NCI-H1105 treated with DMSO at 0.1 percent for 48 hours (cell line): ENCODE data around the gene TMEM128.
"Not testable (repeated sequence)": the region's sequence is repeated elsewhere in the genome, so short reads cannot be mapped to it uniquely, and the experiment has no call there.

Experiments used
- DNase-seq: peaks from one replicate; lab custom pipeline; 2025; lab: John Stamatoyannopoulos, UW

The TMEM128 gene

GRCh38 chr4:4254666-4255065 is 6.6 kb upstream of the TMEM128 start:
- no peak for DNase-seq

GRCh38 chr4:4254199-4254598 is 6.2 kb upstream of the TMEM128 start:
- DNase-seq = no peak

GRCh38 chr4:4249866-4250265 is 1.8 kb upstream of the TMEM128 start:
- no peak for DNase-seq

GRCh38 chr4:4249342-4249741 is 1.3 kb upstream of the TMEM128 start:
- DNase-seq = not testable (repeated sequence)

- DNase-seq = no peak
Observed at GRCh38 chr4:4248885-4249203, 821 bp upstream of the TMEM128 start.

- DNase-seq = no peak
Observed at GRCh38 chr4:4247696-4248028, 361 bp downstream of the TMEM128 start.

- DNase-seq = no peak
Observed at GRCh38 chr4:4245172-4245571, 2.9 kb downstream of the TMEM128 start.

GRCh38 chr4:4239551-4239950 is 8.5 kb downstream of the TMEM128 start:
- not testable (repeated sequence) for DNase-seq

GRCh38 chr4:4233610-4234009 is 14.4 kb downstream of the TMEM128 start:
- DNase-seq = no peak

GRCh38 chr4:4228356-4228668 is 19.7 kb downstream of the TMEM128 start:
- DNase-seq = no peak

- DNase-seq = no peak
Observed at GRCh38 chr4:4227510-4228355, 20.3 kb downstream of the TMEM128 start.

GRCh38 chr4:4226606-4227438 is 21.2 kb downstream of the TMEM128 start, which contains the start of gene OTOP1:
TSS of gene OTOP1 (minus strand) at chr4:4226929. CDS start at chr4:4226864, 65 bp downstream.
- no peak for DNase-seq

- no peak for DNase-seq
Observed at GRCh38 chr4:4225915-4226605, 22.0 kb downstream of the TMEM128 start.

- no peak for DNase-seq
Observed at GRCh38 chr4:4217113-4217512, 30.9 kb downstream of the TMEM128 start.

GRCh38 chr4:4216648-4217047 is 31.4 kb downstream of the TMEM128 start:
- DNase-seq = no peak

GRCh38 chr4:4213674-4214073 is 34.3 kb downstream of the TMEM128 start:
- not testable (repeated sequence) for DNase-seq

- DNase-seq = no peak
Observed at GRCh38 chr4:4206204-4206603, 41.8 kb downstream of the TMEM128 start.

GRCh38 chr4:4204401-4204745 is 43.6 kb downstream of the TMEM128 start:
- no peak for DNase-seq

GRCh38 chr4:4203688-4204400 is 44.2 kb downstream of the TMEM128 start:
- DNase-seq = no peak

- no peak for DNase-seq
Observed at GRCh38 chr4:4202510-4202909, 45.5 kb downstream of the TMEM128 start.

GRCh38 chr4:4200624-4201023 is 47.4 kb downstream of the TMEM128 start:
- DNase-seq = no peak

GRCh38 chr4:4195354-4195753 is 52.7 kb downstream of the TMEM128 start:
- no peak for DNase-seq
